Tibial nerve (tissue), 4 donors: ENCODE measurements around the gene MEI4.

Source experiments
- CTCF ChIP-seq, 5 experiments: fragments of 200-600 bp in 3 of 5; fragments of 450-650 bp in 2 of 5; sonication (generic) in 3 of 5; IDR thresholded peaks; one replicate each; pipeline ENCODE4 v1.5.1; 2016 to 2019; ENCODE audit warnings: antibody characterized with exemption in 5 of 5, mild to moderate bottlenecking in 3 of 5, moderate library complexity in 2 of 5
- EP300 ChIP-seq, 2 donors: sonication (generic); formaldehyde crosslinking; IDR thresholded peaks; one replicate each; pipeline ENCODE4 v1.6.1; 2017; ENCODE audit warnings: antibody characterized with exemption in 2 of 2, mild to moderate bottlenecking in 1 of 2

- no peak for TF ChIP-seq CTCF (IDR thresholded peaks at IDR 0.05)
- no peak for TF ChIP-seq EP300 (IDR thresholded peaks at IDR 0.05)
Measured at GRCh38 chr6:77624515-77624914, 28.3 kb upstream of the MEI4 start.
